HG02759 (cell line): ENCODE results near the gene DOCK4.

Source experiments
- ATAC-seq: cut with Tn5 transposase; IDR thresholded peaks from one replicate; pipeline ENCODE4 v1.9.1; 2021; ENCODE audit warnings: mild to moderate bottlenecking, moderate library complexity; ENCODE audit not compliant: unreplicated experiment

DOCK4 gene

GRCh38 chr7:111708072-111708471, 498.1 kb downstream of the DOCK4 start:
- ATAC-seq: no peak

DNA sequence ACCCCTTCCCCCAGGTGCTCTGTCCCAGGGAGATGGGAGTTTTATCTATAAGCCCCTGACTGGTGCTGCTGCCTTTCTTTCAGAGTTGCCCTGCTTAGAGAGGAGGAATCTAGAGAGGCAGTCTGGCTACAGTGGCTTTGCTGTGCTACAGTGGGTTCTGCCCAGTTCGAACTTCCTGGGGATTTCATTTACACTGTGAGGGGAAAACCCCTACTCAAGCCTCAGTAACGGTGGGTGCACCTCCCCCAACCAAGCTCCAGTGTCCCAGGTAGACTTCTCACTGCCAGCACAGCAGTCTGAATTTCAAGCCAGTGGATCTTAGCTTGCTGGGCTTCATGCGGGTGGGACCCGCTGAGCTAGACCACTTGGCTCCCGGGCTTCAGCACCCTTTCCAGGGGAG, 500.4 kb downstream of the DOCK4 start:
- ATAC-seq: no peak

DNA sequence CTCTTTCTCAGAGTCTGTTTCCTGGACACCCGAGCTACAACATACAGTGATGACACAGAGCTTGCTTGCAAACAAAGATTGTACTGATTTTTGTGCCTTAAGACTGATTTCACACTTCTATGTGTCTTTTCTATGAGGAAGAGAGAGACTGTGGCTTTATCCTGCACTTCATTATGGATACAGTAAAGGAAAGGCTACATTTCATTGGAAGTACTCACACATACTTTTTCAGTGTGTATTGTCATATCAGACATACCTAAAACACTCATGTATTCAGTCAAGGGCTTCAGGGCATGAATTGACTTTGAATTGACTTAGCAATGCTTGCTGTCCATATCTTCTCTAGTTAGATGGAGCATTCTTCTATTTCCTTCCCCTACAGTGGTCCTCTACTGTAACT, 508.4 kb downstream of the DOCK4 start:
- no peak for ATAC-seq

GRCh38 chr7:111694376-111694775, 511.8 kb downstream of the DOCK4 start:
- ATAC-seq: no peak

DNA sequence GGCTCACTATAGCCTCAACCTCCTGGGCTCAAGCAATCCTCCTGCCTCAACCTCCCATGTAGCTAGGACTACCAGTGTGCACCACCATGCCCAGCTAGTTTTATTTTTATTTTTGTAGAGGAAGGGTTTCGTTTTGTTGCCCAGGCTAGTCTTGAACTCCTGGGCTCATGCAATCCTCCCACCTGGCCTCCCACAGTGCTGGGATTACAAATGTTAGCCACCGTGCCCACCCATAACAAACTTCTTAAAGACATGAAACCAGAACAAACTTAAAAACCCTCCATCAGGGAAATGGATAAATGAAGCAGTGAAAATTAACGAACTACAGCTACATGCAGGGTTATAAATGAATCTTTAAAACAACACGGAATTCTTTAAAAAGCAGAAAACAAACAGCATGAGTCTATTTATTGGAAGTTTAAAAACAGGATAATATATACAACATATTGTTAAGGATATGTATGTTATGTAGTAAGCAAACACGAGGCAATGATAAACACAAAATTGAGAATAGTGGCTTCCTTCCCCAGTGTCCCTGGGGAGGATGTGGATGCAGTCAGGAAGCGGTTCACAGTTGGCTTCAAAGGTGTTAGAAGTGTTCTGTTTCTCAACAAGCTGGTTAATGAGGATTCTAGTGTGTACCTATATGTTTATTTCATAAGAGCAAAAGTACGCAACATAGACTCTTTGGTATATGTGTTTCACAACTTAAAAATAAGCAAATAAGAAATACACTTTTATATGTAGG, 515.7 kb downstream of the DOCK4 start:
- no peak for ATAC-seq

DNA sequence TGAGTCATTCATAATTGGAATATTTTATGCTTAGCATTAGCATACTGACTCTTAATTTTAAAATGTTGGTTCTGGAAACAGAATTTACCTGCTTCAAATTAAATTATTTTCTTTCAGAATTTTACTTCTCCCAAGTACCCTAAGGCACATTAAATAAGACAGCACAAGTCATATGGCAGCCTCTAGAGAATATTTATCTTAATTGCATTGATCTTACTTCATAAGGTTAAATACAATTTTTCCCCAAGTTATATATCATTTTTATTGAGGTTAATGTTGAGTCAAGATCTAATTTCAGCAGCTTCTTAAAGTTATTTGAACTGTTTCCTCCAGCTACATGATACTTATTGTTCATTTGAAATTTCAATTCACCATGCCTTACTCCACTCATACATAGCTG, 520.9 kb downstream of the DOCK4 start:
- ATAC-seq: no peak

- ATAC-seq: no peak
Measured at GRCh38 chr7:111682588-111683340, 523.4 kb downstream of the DOCK4 start.

GRCh38 chr7:111681242-111681641, 525.0 kb downstream of the DOCK4 start:
- no peak for ATAC-seq

- ATAC-seq: no peak
Measured at GRCh38 chr7:111678986-111679385, 527.2 kb downstream of the DOCK4 start.

DNA sequence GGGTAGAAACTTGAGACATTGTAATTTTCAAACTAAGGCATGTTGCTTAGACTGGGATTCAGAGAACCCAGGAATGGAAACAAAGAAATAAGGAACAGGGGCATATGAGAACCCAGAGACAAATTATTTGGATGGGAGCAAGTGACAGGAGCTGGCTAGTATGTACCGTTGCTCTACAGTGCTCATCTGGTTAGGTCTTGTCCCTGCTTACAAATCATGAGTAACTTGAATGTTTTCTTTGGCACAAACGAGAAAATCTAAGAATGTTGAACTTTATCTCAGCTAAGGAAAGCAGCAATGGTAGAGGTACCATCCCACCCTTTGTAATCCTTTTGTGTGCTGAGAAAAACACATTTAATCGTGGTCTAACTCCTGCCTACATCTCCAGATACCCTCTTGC, 527.9 kb downstream of the DOCK4 start:
- ATAC-seq: no peak

GRCh38 chr7:111677848-111678247, 528.4 kb downstream of the DOCK4 start:
- no peak for ATAC-seq

GRCh38 chr7:111676811-111677210, 529.4 kb downstream of the DOCK4 start:
- no peak for ATAC-seq
